GM21528 (cell line): ENCODE measurements around the gene SRSF6.
A peak's percentile ranks its signal among the peaks of the same experiment; 100 is the strongest.
"Not testable (repeated sequence)": the region's sequence is repeated elsewhere in the genome, so short reads cannot be mapped to it uniquely, and the experiment has no call there.

Experiments used
- ATAC-seq: cut with Tn5 transposase; IDR thresholded peaks from one replicate; pipeline ENCODE4 v1.9.1; 2021; ENCODE audit warnings: mild to moderate bottlenecking, moderate library complexity; ENCODE audit not compliant: unreplicated experiment, low FRiP score

The SRSF6 gene

GRCh38 chr20:43472671-43473380 lies 15.1 kb downstream of the SRSF6 start:
- ATAC-seq = no peak

GRCh38 chr20:43473381-43473704 lies 15.6 kb downstream of the SRSF6 start:
- no peak for ATAC-seq

DNA sequence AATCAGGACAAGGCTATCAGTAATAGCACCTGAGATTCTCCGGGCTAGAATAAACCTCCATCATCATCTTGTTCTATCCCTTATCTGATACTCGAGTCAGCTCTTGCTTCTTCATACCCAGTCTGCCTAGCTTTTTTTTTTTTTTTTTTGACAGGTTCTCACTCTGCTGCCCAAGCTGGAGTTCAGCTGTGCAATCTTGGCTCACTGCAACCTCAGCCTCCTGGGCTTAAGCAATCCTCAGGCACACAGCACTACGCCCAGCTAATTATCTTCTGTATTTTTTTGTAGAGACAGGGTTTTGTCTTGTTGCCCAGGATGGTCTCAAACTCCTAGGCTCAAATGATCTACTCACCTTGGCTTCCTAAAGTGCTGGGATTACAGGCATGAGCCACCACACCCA lies 19.5 kb downstream of the SRSF6 start:
- no peak for ATAC-seq

DNA sequence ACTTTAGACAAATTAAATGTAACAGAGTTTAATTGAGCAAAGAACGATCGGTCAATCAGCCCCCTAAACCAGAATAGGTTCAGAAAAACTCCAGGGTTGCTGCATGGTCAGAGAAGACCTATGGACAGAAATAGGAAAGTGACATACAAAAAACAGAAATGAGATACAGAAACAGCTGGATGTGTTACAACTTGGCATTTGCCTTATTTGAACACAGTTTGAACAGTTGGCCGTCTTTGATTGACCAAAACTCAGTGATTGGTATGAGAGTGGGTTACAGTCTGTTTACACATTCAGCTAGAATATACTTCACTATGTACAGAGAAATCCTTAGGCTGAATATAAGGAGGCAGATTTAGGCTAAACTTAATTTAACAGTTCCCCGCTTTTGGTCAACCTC lies 19.9 kb downstream of the SRSF6 start:
- no peak for ATAC-seq

DNA sequence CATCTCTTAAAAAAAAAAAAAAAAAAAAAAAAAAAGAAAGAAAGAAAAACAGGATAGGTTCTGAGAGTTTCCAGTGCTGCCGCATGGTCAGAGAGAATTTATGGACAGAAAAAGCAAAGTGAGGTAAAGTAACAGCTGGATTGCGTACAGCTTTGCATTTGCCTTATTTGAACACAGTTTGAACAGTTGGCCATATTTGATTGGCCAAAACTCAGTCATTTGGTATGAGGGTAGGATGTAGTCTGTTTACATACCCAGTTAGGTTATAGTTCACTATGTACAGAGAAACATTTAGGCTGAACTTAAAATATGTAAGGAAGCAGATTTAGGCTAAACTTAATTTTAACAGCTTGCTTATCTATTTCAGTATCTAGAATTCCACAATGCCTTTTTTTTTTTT lies 32.3 kb downstream of the SRSF6 start:
- ATAC-seq = no peak

DNA sequence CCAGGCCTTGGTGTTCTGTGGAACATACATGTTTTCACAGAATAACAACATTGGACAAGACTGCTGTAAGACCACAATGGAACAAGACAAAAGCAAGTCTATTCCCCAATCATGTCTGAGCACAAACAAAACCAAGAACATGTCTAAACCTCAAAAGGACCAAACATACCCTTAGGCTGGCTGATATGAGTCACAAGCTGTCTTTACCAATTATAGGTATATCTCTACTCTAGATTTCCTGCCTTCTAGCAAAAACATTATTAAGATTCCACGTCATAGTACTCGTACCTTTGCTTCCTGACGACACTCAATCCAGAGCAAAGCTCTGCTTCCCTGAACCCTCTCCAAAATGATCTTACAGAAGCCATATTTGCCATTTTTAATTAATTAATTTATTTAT lies 34.4 kb downstream of the SRSF6 start:
- peak; percentile 91 for ATAC-seq

DNA sequence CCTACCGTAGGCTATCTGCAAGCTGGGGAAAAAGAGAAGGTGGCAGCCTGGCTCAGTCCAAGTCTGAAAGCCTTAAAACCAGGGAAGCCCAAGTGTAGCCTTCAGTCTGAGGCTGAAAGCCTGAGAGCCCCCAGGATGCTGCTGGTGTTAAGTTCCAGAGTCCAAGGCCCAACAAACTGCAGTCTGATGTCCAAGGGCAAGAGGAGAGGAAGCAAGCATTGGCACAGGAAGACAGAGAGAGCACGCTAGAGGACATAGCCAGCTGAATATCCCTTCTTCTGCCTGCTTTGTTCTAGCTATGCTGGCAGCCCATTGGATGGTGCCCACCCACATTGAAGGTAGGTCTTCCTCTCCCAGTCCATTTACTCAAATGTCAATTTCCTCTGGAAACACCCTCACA lies 37.7 kb downstream of the SRSF6 start:
- no peak for ATAC-seq

GRCh38 chr20:43502021-43502420 lies 44.3 kb downstream of the SRSF6 start:
- not testable (repeated sequence) for ATAC-seq

- ATAC-seq = no peak
Observed at GRCh38 chr20:43506238-43506637, 48.5 kb downstream of the SRSF6 start.

DNA sequence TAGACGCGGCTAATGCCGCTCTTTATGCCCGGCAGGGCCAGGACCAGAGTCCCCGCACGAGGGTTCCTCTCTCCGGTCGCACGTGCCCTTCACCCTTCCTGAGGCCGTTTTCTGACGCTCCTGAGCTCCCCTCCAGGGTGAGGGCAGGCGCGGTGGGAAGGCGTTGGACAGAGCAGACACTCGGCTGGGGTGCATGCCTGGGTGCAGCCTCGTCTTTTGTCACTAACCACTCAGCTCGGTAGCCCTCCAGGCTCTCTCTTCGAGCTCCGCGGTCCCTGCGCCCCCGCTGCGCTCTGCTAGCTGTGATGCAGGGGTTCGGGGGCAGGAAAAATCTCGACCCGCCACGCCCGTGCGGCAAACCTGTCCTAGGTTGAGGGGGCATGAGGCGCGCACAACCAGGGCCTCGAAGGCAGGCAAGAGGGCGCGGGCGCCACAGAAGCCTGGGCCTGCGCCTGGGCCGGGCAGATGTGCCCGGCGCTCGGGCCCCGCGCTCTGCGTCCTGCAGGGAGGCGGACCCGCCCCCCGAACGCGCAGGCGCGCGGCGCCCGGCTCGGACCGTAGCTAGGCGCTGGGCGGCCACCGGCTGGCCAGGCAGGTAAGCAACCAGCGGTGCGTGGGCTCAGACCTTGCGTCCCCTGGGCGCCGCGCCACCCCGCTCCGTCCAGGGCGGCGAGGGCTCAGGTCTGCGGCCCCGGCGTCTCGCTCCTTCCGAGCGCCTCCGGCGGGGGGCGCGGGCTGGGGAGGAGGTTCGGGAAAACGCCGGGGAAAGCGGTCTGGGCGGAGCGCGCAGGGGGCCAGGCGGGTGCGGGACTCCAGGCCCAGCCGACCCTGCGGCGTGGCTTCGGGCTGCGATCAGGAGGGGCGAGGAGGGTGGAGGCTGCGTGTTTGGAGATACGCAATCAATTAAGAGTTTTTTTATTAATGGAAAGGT lies 49.7 kb downstream of the SRSF6 start, which contains the start of gene L3MBTL1:
Gene L3MBTL1 (plus strand): TSS at position 548 of the 931 bp plus-strand sequence. CDS start 5,807 bp downstream, outside the sequence.
- no peak for ATAC-seq

- no peak for ATAC-seq
Observed at GRCh38 chr20:43508106-43508505, 50.4 kb downstream of the SRSF6 start.

DNA sequence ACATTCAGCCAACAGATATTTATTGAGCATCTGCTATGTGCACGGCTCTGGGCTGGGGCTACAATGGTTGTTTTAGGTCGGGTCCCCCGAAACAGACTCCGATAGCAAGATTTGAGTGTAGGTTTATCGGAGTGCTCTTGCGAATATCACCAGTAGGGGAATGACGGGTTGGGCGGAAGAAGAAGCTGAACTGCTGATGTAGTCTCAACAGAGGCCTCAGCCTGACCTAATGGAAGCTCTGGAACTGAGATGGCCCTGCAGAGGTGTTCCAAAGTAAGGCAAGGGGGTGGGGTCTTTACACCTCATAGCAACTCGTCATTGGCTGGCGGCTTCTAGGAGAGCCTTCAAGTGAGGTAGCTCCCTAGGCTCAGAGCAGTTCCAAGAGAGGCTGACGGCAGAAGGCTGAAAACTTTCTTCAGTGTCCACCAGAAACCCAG lies 50.9 kb downstream of the SRSF6 start:
- ATAC-seq = no peak

DNA sequence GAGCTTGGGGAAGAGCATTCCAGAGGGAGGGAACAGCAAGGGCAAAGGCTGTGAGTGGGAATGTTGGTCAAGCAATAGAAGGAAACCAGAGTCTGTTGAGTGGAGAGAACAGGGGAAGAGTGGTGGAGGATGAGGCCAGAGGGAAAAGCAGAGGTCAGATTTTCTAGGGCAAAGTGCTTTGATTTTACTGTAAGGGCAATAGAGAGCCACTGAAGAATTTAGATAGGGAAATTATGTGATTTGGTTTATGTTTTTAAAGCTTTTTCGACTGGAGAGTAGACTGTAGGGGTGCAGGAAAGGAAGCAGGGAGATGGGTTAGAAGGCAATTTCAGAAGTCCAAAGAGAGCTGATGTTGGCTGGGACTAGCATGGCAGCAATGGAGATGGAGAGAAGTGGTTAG lies 54.2 kb downstream of the SRSF6 start:
- no peak for ATAC-seq

- ATAC-seq = no peak
Observed at GRCh38 chr20:43513372-43513930, 55.8 kb downstream of the SRSF6 start.
